Stimulated activated naive CD8-positive, alpha-beta T cell treated with anti-CD3 and anti-CD28 coated beads, Interleukin-15, Interleukin-2, amounts not matched to agents 100 ng/mL and 50 ng/mL, for 24 hours (primary cell): Measurements from ENCODE around the gene GLRX3.

Experiments
- H3K27ac Mint-ChIP-seq: one replicate; pipeline ENCODE4 v1.8.0; 2021; ENCODE audit warnings: mild to moderate bottlenecking, mixed read lengths
- H3K27me3 Mint-ChIP-seq: one replicate; pipeline ENCODE4 v1.8.0; 2021; ENCODE audit warnings: mixed read lengths
- H3K36me3 Mint-ChIP-seq: one replicate; pipeline ENCODE4 v1.8.0; 2021; ENCODE audit warnings: low read depth, mixed read lengths
- H3K4me1 Mint-ChIP-seq: one replicate; pipeline ENCODE4 v1.8.0; 2021; ENCODE audit warnings: low read depth, mixed read lengths
- H3K4me3 Mint-ChIP-seq: one replicate; pipeline ENCODE4 v1.8.0; 2021; ENCODE audit warnings: mild to moderate bottlenecking, mixed read lengths
- H3K9me3 Mint-ChIP-seq: one replicate; pipeline ENCODE4 v1.8.0; 2021; ENCODE audit warnings: mixed read lengths

The GLRX3 gene

DNA sequence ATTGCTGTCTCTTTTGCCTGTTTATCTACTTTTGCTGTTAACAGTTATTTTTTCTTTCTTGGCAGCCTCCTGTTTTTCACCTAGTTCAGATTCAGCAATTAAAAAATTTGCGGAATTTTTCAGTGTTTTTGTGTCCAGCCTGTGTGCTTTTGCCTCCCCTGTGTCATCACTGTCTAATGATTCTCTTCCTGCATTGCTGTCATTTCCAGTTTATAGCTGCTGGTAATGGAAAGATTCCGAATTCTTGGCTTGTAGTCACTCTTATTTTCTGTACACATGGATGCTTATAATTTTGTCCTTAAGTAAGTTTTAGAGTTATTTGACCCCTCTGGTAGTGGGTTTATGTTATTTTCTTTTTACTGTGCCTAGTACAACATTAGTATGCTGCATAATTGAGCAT, 25.1 kb downstream of the GLRX3 start:
- H3K36me3 Mint-ChIP-seq, result peaks cover 66% of the 10 kb centered on the region
- H3K27ac Mint-ChIP-seq, result no peak overlapping the region
- H3K4me3 Mint-ChIP-seq, result no peak overlapping the region
- H3K4me1 Mint-ChIP-seq, result peaks cover 18% of the 10 kb centered on the region
- H3K9me3 Mint-ChIP-seq, result no peaks in the 10 kb centered on the region
- H3K27me3 Mint-ChIP-seq, result no peaks in the 10 kb centered on the region

DNA sequence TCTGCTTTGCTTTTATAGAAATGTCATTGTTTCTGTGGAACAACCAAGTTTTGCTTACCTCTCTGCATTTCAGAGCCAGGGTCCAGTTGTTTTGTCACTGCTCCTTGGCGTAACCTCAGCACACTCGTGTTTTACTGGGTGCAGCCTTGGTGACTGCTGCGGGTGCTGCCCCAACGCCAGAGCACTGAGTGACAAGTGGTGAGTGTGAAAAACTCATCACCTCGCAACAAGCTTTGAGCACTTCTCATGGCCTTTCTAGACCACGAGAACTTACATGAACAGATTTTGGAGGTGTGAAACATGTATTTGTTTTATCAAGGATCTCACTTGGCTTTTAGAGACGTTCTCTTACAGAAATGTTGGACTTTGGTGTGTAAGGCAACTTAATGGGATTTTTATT, 31.0 kb downstream of the GLRX3 start:
- no peaks in the 10 kb centered on the region for H3K27me3 Mint-ChIP-seq
- H3K4me1 Mint-ChIP-seq, result peaks cover 40% of the 10 kb centered on the region
- no peak overlapping the region for H3K4me3 Mint-ChIP-seq
- no peaks in the 10 kb centered on the region for H3K9me3 Mint-ChIP-seq
- peaks cover 81% of the 10 kb centered on the region for H3K36me3 Mint-ChIP-seq
- no peak overlapping the region for H3K27ac Mint-ChIP-seq

DNA sequence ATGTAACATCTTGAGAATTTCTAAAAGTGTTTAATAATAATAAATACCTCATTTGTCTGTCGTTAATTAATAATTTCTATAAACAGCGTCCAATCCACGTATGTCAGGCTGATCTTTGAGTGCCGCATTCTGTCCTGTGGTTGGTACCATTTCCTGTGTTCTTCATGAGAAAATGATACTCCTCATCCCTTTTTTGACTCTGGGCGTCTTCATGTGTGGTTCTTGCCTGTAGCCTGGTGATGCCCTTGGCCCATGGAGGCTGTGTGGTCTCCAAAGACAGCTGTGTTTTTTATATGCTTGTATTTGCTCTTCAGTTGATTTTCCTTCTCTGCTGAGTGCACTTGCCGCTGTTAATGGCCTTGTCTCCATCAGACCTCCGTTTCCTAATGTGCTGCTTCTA, 31.5 kb downstream of the GLRX3 start:
- peaks cover 41% of the 10 kb centered on the region for H3K4me1 Mint-ChIP-seq
- no peak overlapping the region for H3K4me3 Mint-ChIP-seq

DNA sequence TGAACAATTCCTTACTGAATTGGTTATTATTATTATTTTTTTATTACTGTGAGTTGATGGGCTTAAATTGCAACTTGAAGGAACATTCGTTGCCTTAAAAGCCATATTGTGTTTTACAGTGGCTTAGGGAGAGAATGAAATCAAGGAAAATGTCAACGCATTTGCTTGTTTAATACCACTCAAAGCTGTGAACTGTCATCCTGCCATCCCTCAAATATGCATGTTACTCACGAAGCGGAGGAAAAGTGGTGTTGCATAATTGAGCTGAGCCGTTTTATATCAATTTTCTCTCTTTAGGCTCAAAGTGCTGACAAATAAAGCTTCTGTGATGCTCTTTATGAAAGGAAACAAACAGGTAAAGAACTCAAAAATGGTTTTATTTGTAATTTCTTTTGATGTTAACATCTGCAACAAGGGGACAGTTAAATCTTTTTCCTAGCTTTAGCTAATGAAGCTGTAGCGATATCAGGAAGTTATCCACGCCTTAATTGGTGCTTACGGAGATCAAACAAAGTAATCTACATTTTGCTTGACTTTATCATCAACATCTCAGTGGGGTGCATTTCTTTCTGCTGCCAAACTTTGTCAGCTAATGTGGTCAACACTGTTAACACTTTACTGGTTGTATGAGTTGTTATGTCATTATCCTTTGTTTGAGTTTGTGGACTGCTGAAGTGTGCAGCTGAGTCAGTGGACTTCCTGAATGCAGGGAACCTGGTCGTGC, 33.1 kb downstream of the GLRX3 start:
- H3K27me3 Mint-ChIP-seq, result no peaks in the 10 kb centered on the region
- no peaks in the 10 kb centered on the region for H3K9me3 Mint-ChIP-seq
- peaks cover 85% of the 10 kb centered on the region for H3K36me3 Mint-ChIP-seq
- H3K4me1 Mint-ChIP-seq, result peaks cover 41% of the 10 kb centered on the region
- H3K4me3 Mint-ChIP-seq, result no peak overlapping the region
- H3K27ac Mint-ChIP-seq, result peak overlapping the region; percentile 41

More for the DNA sequence above, 31.5 kb downstream of the GLRX3 start:
- Mint-ChIP-seq H3K9me3 (no peaks in the 10 kb centered on the region), H3K27me3 (no peaks in the 10 kb centered on the region), H3K27ac (no peak overlapping the region), H3K36me3 (peaks cover 77% of the 10 kb centered on the region)

DNA sequence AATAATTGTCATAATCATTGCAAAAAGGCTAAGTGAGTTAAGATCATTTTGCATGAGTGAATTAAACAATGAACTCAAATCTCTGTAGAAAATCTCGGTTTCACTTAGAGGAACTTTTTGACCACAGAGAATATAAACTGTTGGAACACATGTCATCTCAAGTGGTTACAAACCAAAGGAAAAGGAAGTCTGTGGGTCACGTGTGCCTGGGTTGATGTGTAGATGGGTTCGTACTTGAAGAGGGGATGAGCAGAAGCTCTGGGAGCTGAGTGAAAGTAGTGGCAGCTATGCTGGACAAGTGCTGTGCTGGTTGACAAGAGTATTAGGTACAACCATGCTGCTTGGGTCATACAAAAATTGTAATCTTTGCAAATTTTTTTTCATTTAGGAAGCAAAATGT, 35.0 kb downstream of the GLRX3 start:
- peaks cover 53% of the 10 kb centered on the region for H3K4me1 Mint-ChIP-seq
- no peak overlapping the region for H3K27ac Mint-ChIP-seq
- H3K9me3 Mint-ChIP-seq, result no peaks in the 10 kb centered on the region
- H3K36me3 Mint-ChIP-seq, result peaks cover 82% of the 10 kb centered on the region
- H3K27me3 Mint-ChIP-seq, result no peaks in the 10 kb centered on the region
- no peak overlapping the region for H3K4me3 Mint-ChIP-seq

DNA sequence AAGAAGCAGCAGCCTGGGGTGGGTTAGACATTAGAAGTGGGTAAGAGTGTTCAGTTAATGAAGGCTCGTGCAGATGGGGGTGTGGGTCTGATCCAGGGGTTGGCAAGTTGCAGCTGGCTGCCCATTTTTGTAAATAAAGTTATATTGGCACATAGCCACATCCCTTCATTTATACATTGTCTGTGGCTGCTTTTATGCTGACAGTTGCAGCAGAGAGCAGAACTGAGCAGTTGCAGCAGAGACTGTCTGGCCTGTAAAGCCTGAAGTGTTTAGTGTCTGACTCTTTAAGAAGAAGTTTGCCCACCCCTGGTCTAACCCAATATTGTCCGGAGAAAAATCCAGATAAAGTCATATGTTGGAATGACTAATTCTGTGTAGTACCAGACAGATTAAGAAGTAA, 38.1 kb downstream of the GLRX3 start:
- Mint-ChIP-seq H3K4me1 (peaks cover 39% of the 10 kb centered on the region), H3K4me3 (no peak overlapping the region), H3K36me3 (peaks cover 73% of the 10 kb centered on the region), H3K27ac (peak overlapping the region; percentile 3), H3K9me3 (no peaks in the 10 kb centered on the region), H3K27me3 (no peaks in the 10 kb centered on the region)

DNA sequence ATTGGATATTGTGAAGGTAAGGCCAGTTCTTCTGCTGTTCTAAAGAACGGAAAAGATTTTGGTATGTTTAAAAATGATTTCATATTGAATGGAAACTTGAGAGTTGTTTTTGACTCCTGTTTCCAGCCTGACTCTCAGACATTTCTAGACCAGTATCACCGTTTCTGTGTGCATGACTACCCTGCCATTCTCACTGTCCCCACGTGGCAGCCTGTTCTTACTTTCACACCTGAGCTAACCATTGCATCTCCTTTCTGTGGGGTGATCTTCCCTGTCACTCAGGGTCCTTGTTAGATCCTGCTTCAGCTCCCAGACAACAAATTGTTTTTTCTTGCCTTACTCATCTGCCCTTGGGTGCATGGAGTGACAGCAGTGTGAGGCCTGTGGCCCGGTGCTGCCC, 38.9 kb downstream of the GLRX3 start:
- Mint-ChIP-seq H3K36me3 (peaks cover 71% of the 10 kb centered on the region), H3K4me3 (no peak overlapping the region), H3K27ac (peak overlapping the region; percentile 18), H3K4me1 (peaks cover 35% of the 10 kb centered on the region), H3K27me3 (no peaks in the 10 kb centered on the region), H3K9me3 (no peaks in the 10 kb centered on the region)

DNA sequence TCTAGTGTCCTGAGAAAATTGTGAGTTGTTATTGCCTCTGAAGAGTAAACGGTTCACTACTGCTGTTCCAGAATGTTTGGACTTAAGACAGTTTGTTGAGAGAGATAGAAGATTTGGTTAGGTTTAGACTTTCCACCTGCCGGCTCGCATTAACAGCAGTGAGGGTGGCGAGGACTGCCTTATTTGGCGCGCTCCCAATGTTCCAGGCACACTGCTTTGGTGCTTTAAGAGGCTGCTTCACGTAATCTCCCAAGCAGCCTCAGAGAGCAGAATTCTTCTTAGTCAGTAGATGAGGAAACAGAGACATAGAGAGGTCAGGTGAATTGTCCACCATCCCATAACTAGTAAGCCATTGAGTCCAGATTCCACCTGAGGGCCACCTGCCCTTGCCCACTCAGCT, 41.1 kb downstream of the GLRX3 start:
- Mint-ChIP-seq H3K27me3 (no peaks in the 10 kb centered on the region), H3K36me3 (peaks cover 70% of the 10 kb centered on the region)

DNA sequence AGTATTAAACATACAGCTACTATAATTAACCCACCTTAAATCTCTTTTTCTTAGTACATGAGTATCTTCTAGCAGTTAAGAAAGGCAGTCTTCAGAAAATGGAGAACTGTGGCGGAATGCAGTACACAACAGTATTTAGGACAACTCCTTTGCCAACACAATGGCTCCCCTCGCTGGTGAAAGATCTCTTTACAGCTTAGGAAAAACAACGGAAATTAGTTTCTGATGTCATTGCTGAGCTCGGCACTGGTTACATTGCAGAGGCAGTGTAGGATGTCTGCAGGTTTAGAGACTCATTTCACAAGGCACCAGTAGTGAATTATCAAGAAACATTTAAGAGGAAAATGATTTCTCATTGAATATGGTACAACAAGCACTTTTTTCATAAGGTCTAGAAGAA, 43.4 kb downstream of the GLRX3 start:
- Mint-ChIP-seq H3K27me3 (no peaks in the 10 kb centered on the region), H3K4me1 (peaks cover 15% of the 10 kb centered on the region), H3K4me3 (no peak overlapping the region), H3K27ac (peak overlapping the region; percentile 61), H3K36me3 (peaks cover 68% of the 10 kb centered on the region), H3K9me3 (no peaks in the 10 kb centered on the region)

More for the DNA sequence above, 41.1 kb downstream of the GLRX3 start:
- Mint-ChIP-seq H3K27ac (no peak overlapping the region), H3K9me3 (no peaks in the 10 kb centered on the region), H3K4me1 (peaks cover 20% of the 10 kb centered on the region), H3K4me3 (no peak overlapping the region)

DNA sequence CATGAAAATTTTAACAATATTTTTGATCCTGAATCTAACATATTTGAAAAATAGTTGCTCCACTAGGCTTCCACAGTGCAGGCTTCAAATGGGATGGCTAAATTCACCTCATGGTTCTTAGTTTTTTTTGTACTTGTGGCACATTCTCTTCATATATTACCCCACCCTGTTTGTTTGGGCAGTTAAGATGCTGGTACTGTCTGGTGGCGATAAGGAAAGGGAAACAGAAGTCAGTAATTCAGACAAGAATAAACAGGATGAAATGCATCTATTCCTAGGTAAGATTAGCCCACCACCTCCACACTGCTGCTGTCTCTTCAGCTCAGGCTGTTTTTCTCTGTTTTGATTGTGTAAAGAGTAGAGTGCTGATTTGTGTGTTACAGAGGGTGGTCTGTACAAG, 44.2 kb downstream of the GLRX3 start:
- no peak overlapping the region for H3K4me3 Mint-ChIP-seq
- H3K9me3 Mint-ChIP-seq, result no peaks in the 10 kb centered on the region
- peaks cover 7% of the 10 kb centered on the region for H3K4me1 Mint-ChIP-seq
- H3K27me3 Mint-ChIP-seq, result no peaks in the 10 kb centered on the region
- H3K27ac Mint-ChIP-seq, result no peak overlapping the region
- peaks cover 65% of the 10 kb centered on the region for H3K36me3 Mint-ChIP-seq

DNA sequence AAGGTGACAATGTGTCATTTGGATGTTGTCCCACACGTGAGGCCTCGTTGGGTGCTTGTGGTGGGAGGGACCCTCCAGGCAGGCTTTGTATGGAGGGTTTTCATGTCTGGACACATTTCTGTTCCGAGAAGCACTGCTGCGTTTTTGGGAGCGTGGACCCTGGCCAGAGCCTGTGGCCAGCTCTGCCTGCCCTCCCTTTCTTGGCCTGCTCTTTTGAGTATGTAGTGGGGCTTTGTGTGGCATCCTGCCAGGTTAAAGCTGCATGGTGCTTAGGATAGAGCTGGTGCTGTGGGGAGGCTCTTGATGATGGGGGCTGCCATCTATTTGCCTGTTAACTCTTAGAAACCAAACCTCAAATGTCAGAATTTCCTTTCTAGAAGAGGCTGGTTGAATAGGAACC, 45.7 kb downstream of the GLRX3 start:
- Mint-ChIP-seq H3K27ac (no peak overlapping the region), H3K36me3 (peaks cover 59% of the 10 kb centered on the region), H3K4me3 (no peak overlapping the region), H3K9me3 (no peaks in the 10 kb centered on the region), H3K27me3 (no peaks in the 10 kb centered on the region), H3K4me1 (peaks cover 7% of the 10 kb centered on the region)

DNA sequence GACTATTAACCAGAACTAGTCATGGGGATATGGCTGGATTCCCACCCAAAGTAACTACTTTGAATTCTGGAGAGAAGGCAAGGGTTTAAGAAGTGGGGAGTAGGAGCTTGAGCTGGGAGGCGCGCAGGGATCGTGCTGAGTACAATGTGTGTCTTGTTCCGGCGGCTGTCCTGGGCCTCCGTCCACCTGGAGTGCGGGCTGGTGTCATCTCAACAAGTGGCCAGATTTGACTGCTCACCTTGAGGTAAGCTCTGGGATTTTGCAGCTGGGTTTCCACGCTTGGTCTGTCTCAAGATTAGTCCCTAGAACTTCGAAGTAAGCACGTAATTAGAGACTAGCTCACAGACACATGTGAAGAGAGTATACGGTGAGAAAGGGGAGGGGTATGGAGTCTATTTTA, 49.4 kb downstream of the GLRX3 start:
- peaks cover 33% of the 10 kb centered on the region for H3K36me3 Mint-ChIP-seq
- no peak overlapping the region for H3K27ac Mint-ChIP-seq

DNA sequence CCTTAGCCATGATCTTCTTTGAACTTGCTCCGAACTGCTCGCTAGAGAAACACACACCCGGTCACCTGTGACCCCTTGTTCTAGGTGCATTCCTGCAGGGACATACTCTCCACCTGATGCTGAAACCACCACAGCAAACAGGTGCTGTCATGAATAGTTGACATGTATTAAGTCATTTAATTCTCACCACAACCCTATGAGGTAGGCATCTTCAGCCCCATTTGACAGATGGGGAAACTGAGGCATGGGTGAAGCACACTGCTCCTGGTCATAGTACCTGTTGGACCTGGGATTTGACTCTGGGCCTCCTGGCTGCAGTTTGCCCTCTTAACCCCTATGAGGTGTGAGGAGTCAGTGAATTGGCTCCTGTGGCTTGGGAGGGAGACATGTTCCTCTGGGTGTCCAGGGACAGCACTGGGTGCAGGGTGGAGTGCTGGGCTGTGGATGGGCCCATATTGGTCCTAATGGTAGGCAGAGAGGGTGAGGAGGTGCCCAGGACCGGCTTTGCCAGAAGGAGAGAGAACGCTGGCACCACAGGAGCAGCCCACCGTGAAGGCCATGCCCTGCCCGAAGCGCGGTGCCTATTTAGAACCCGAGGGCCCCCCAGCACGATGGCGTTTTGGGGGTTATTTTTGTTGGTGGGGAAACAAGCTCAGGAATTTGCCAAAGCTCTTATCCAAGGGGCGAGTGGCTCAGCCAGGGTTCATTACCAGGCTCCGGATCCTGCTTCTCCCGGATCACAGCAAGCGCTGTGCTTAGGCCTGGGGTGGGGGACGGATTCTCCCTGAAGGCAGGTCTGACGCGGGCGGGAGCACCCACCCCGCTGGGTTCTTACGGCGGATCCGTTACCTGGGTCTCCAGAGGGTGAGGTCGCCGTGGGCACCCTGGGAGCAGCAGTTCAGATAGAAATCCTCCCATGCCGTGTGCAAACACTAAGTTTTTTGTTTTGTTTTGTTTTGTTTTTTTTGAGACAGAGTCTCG, 52.3 kb downstream of the GLRX3 start:
- Mint-ChIP-seq H3K36me3 (peaks cover 16% of the 10 kb centered on the region), H3K4me1 (peaks cover 3% of the 10 kb centered on the region), H3K27ac (no peak overlapping the region), H3K27me3 (peaks cover 10% of the 10 kb centered on the region), H3K4me3 (no peak overlapping the region), H3K9me3 (no peaks in the 10 kb centered on the region)

More for the DNA sequence above, 49.4 kb downstream of the GLRX3 start:
- no peak overlapping the region for H3K4me3 Mint-ChIP-seq
- no peaks in the 10 kb centered on the region for H3K4me1 Mint-ChIP-seq
- H3K27me3 Mint-ChIP-seq, result no peaks in the 10 kb centered on the region
- no peaks in the 10 kb centered on the region for H3K9me3 Mint-ChIP-seq

DNA sequence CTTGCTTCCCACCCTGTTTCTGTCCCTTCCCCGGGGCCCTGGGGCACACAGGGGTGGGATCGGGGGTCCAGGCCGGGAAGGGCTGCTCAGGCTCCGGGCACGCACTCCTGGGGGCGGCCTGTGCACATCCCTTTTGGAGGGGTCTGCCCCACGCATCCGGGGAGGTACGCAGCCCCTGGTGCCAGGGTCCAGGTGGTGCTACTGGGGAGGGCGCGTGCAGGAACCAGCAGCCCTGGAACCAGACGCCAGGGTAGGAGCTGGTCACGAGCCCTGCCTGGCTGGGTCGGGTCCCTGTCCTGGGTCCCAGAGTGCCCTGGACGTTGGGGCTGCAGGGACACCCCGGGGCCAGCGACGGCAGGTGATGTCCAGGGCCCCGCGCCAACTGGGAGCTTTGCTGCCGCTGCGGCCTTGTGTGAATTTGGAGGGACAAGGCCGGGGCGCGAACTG, 53.4 kb downstream of the GLRX3 start:
- H3K27me3 Mint-ChIP-seq, result peaks cover 10% of the 10 kb centered on the region
- peaks cover 10% of the 10 kb centered on the region for H3K36me3 Mint-ChIP-seq
- H3K27ac Mint-ChIP-seq, result no peak overlapping the region
- peaks cover 3% of the 10 kb centered on the region for H3K4me1 Mint-ChIP-seq
- H3K4me3 Mint-ChIP-seq, result no peak overlapping the region
- no peaks in the 10 kb centered on the region for H3K9me3 Mint-ChIP-seq

DNA sequence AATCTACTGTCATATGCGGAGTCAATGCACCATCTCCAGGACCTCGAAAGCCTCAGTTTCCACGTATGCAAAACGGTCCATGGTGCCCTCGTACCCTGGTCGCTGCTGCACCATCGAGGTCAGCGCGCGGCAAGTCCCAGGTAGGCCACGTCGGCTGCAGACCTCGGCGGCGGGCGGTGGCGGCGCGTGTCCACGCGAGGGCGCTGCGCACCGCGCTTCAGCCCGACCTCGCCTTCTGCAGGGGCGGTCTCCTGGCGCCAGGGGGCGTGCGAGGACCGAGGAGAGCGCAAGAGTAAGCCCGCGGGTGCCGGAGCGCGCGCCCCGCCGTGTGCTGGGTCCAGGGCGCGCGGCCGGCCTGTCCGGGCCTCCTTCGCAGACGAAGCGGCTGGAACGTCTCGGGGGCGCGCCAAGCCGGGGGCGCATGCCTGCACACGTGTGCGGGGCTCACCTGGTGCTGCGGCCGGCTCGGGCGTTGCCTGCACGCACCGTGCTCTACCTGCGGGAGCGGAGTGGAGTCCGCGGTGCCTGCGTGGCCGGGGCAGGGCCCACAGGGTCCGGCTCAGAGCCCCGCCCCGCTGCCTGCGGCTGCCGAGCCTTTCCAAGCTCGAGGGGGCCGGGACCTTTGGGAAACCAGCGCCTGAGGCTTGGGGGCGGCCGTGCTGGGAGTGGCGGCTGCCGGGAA, 54.0 kb downstream of the GLRX3 start:
- no peak overlapping the region for H3K4me3 Mint-ChIP-seq
- H3K27me3 Mint-ChIP-seq, result peaks cover 10% of the 10 kb centered on the region
- H3K27ac Mint-ChIP-seq, result no peak overlapping the region
- peaks cover 7% of the 10 kb centered on the region for H3K36me3 Mint-ChIP-seq
- H3K4me1 Mint-ChIP-seq, result peaks cover 3% of the 10 kb centered on the region
- H3K9me3 Mint-ChIP-seq, result no peaks in the 10 kb centered on the region
